Kidney epithelial cell (primary cell): ENCODE results near the gene CABP7. TPM values are rescaled to one million over a fixed set of nuclear protein-coding genes. Genes with fewer than 3 reads are reported as not detected.

Experiments
- DNase-seq: peaks from one replicate; pipeline ENCODE4 v3.0.0-alpha.2; 2010; ENCODE audit warnings: low read depth
- H3K27me3 ChIP-seq: 2 replicates; pipeline ENCODE4 v1.6.0; 2011; ENCODE audit warnings: low read length; ENCODE audit not compliant: control insufficient read depth, insufficient read depth
- H3K36me3 ChIP-seq: 2 replicates; pipeline ENCODE4 v1.5.1; 2011; ENCODE audit warnings: low read length; ENCODE audit not compliant: control insufficient read depth, insufficient read depth
- H3K4me3 ChIP-seq: 2 replicates; pipeline ENCODE4 v1.5.1; 2011; ENCODE audit warnings: low read depth, mild to moderate bottlenecking, control low read depth, low read length
- total RNA-seq: library from RNA; depleted of rRNA; stranded (reverse); fragments of >200 nt; gene quantifications from 2 replicates; pipeline ENCODE4 v1.2.3, GENCODE V29; 2015
- TF ChIP-seq, protein P1 (sequence below): IDR thresholded peaks from 2 replicates; pipeline ENCODE4 v1.5.1; 2011; ENCODE audit warnings: mild to moderate bottlenecking, moderate library complexity, low read length, control low read depth, inconsistent platforms; ENCODE audit not compliant: insufficient read depth, poor library complexity, severe bottlenecking

CABP7 gene
- total RNA-seq, 1 donor from 2014 or later = not detected

DNA sequence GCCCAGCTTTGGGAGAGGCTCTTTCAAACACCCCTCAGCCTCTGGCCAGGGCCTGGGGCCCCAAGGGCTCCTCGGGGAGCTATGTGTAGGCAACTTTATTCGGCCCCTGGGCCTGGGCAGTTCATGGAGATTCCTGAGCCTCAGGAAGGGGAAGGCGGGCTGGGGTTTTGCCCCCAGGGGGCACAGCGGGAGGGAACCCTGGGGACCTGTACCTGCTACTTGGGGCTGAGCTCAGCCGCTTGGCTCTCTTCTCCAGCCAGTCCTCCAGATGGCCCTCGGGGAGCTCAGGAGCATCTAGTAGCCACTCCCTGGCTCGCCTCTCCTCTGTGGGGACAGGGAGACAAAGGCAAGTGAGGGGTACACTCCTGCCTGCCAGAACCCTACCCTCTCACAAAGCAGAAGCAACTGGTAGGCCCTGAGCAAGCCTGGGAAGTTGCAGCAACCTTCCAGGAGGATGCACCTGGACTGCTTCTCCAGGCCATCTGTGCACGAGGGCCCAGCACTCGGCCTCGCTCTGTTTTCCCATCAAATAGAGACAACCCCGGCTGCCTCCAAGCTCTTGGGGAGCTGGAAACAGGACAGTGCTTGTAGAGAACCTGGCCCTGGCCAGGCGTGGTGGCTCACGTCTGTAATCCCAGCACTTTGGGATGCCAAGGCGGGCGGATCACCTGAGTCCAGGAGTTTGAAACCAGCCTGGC is 18.5 kb downstream of the CABP7 start:
- no peaks in the 10 kb centered on the region for H3K36me3 ChIP-seq
- H3K4me3 ChIP-seq = no peak overlapping the region
- no peak for DNase-seq
- TF ChIP-seq, protein P1, sequence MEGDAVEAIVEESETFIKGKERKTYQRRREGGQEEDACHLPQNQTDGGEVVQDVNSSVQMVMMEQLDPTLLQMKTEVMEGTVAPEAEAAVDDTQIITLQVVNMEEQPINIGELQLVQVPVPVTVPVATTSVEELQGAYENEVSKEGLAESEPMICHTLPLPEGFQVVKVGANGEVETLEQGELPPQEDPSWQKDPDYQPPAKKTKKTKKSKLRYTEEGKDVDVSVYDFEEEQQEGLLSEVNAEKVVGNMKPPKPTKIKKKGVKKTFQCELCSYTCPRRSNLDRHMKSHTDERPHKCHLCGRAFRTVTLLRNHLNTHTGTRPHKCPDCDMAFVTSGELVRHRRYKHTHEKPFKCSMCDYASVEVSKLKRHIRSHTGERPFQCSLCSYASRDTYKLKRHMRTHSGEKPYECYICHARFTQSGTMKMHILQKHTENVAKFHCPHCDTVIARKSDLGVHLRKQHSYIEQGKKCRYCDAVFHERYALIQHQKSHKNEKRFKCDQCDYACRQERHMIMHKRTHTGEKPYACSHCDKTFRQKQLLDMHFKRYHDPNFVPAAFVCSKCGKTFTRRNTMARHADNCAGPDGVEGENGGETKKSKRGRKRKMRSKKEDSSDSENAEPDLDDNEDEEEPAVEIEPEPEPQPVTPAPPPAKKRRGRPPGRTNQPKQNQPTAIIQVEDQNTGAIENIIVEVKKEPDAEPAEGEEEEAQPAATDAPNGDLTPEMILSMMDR = no peak
- H3K27me3 ChIP-seq = no peaks in the 10 kb centered on the region

DNA sequence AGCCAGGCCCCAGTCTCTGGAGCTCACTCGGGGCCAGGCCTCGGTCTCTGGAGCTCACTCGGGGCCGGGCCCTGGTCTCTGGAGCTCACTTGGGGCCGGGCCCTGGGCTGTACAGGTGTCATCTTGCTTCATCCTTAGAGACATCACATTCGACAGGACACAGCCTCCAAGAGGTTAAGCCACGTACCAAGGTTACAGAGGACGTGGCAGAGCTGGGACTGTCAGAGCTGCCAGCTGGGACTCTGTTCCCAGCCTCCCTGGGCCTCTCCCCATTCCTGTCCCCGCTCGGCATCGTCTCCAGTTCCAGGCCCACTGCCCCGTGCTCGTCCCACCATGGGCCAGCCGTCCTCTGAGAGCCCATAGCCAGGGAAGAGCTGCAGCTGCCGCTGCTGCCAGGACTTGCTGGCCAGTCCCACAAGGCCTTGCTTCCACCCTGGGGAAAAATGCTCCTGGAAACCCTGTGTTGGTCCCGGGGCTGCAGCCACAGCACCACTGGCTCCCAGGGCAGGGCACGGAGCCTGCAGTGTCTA is 19.6 kb downstream of the CABP7 start:
- Histone ChIP-seq H3K27me3 (no peaks in the 10 kb centered on the region), H3K4me3 (no peak overlapping the region), H3K36me3 (no peaks in the 10 kb centered on the region)
- DNase-seq = no peak
- TF ChIP-seq, protein P1 = no peak

DNA sequence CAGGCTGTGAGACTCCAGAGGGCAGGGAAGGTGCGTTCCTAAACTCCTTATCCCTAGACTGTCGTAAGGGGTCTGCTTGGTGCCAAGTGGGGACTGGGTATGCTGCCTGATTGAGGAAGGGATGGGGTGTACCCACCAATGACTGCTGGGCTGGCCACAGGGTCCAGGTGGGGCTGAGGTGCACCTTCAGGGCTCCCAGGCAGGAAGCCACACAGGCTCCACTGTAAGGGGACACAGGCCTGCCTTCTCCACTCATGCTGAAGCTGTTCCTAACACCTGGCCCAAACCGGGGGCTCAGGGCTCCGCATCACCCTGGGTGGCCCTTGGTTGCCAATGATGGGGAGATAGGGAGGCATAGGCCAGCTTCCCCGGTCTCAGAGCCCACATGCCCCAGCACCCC is 20.4 kb downstream of the CABP7 start:
- no peak overlapping the region for H3K4me3 ChIP-seq
- no peaks in the 10 kb centered on the region for H3K36me3 ChIP-seq
- DNase-seq = no peak
- H3K27me3 ChIP-seq = no peaks in the 10 kb centered on the region
- TF ChIP-seq, protein P1 = no peak

DNA sequence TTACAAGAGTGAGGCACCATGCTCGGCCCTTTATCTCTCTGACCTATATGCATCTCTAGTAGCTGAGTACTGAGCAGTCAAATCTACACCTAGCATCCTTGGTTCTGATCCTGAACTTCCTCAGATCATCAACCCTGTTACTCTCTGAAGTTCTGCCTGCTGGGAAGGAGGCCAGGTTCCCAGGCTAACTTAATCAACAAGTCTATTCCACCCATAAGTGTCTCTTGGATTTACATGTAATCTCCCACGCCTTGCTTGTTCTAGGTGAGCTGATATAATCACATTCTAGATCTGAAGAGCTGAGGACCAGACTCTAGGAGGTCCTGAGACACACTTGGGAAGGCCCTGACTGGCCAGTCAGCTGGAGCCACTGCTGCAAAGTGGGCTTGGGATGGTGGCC is 22.1 kb downstream of the CABP7 start:
- H3K36me3 ChIP-seq = no peaks in the 10 kb centered on the region
- H3K4me3 ChIP-seq = no peak overlapping the region
- DNase-seq = no peak
- TF ChIP-seq, protein P1 = no peak
- no peaks in the 10 kb centered on the region for H3K27me3 ChIP-seq

DNA sequence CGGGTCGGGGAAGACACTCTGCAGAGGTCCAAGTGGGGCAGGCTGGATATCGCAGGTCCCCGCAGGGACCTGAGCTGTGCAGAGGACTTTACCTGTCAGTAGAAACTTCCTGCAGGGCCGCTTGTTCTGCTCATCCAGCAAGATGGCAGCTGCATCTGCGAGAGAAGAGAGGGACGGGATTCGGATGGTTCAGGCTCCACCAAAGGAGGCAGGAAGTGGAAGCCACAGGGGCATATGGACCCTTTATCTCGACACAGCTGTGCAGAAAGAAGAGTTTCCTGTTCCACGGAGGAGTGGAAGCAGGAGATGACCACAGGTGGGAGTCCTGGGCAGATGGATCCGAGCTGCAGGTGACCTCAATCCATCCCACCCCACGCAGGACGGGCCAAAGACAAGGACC is 22.5 kb downstream of the CABP7 start:
- H3K36me3 ChIP-seq = no peaks in the 10 kb centered on the region
- TF ChIP-seq, protein P1 = no peak
- no peak for DNase-seq
- no peak overlapping the region for H3K4me3 ChIP-seq
- H3K27me3 ChIP-seq = no peaks in the 10 kb centered on the region

DNA sequence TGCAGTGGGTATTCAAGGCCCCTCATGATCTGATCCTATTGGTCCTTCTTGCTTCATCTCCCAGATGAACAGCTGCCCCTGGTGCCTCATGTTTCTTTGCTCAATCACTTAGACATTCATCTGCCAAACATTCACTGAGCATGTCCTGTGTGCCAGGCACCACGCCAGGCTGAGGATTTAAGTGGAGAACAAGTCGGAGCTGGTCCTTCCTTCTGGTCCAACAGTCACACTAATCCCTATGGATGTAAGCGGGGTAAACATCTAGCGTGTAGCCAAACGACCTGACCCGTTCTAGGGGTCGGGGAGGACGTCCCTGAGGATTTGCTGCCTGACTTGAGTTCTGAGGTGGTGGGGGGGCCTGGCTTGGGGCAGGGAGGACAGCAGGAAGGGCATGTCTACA is 25.1 kb downstream of the CABP7 start:
- TF ChIP-seq, protein P1 = no peak
- Histone ChIP-seq H3K4me3 (no peak overlapping the region), H3K36me3 (no peaks in the 10 kb centered on the region), H3K27me3 (no peaks in the 10 kb centered on the region)
- no peak for DNase-seq
